Frontal cortex (tissue), 4 donors: ENCODE results near the gene STK32B. TPM values are rescaled to one million over a fixed set of nuclear protein-coding genes. Genes with fewer than 3 reads are reported as not detected.

Experiments used
- DNase-seq, 2 donors: peaks; one replicate each; pipeline ENCODE4 v3.0.0; 2012; ENCODE audit warnings: low spot score in 2 of 2
- FAIRE-seq: peaks from 2 replicates; lab custom pipeline; 2012; peaks lifted over from hg19 to GRCh38; lab: Jason Lieb, UNC
- total RNA-seq: library from RNA; depleted of rRNA; stranded (reverse); fragments of >200 nt; gene quantifications from one replicate; pipeline ENCODE4 v1.2.3, GENCODE V29; 2014
- donor health status: control.
- donor health status: control.
- donor health status: control.

STK32B gene
- total RNA-seq, 1 donor from 2014 or later = 57.5 TPM

GRCh38 chr4:5028480-5028879 is 22.8 kb upstream of the STK32B start:
- no peak for FAIRE-seq
- DNase-seq = no peak

- no peak for FAIRE-seq
Measured at GRCh38 chr4:5029447-5029846, 21.8 kb upstream of the STK32B start.

DNA sequence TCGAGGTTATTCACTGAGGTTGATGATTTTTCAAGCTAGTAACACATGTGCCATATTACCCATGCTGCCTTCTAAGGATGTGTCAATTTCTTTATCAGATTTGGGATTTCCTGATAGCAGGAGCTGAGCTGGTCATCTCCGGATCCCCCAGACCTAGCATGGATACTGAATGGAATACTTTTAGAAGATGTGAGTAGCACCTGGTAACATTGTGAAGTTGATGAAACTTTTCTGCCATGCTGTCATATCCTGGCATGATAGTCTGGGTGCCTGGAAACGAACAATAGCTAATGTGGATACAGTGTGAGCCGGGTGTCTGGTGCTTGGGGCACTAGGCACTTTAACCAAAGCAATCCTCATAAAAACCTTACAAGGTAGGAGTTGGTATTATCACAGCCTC is 21.1 kb upstream of the STK32B start:
- DNase-seq (no peak), FAIRE-seq (no peak)

More at GRCh38 chr4:5029447-5029846, 21.8 kb upstream of the STK32B start:
- DNase-seq = no peak

GRCh38 chr4:5030927-5031326 is 20.4 kb upstream of the STK32B start:
- DNase-seq = no peak
- no peak for FAIRE-seq

GRCh38 chr4:5032813-5033212 is 18.5 kb upstream of the STK32B start:
- FAIRE-seq = no peak
- no peak for DNase-seq

GRCh38 chr4:5033281-5033841 is 17.9 kb upstream of the STK32B start:
- DNase-seq = no peak
- FAIRE-seq = no peak

DNA sequence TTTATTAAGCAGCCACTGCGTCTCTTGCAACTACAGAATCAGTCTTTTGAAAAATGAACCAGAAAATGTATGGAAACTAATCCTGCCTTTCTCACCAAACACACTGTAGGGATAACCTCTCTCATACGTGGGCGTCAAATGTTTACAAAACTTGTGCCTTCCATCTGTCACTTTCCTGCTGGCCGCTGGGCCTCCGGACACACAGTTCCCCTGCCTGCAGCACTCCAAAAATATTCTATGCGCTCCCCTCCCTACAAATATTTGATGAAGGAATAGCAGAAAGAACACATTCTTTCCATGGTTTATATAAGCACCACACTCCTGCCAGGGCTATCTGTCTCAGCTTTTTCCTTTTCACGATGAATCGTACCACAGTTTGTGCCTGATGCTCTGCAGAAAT is 17.1 kb upstream of the STK32B start:
- FAIRE-seq (no peak), DNase-seq (no peak)

DNA sequence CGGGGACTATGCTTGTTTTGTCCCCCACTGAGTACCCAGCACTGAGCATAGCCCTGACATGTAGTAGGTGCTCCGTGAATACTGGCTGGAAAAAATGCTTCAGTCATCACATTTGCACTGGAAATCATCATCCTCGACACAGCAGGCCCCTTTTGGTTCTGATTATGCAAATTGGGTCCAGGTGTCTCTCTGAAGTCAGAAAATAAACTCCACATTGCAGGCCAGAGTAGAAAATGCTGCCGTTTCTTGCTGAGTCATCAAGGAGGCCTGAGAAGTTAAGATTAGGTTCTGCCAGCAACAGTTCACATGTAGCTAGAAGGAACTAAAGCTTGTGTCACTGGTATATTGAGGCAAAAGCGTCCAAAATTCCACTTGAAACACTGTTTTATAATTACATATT is 15.0 kb upstream of the STK32B start:
- FAIRE-seq (no peak), DNase-seq (no peak)

GRCh38 chr4:5037553-5038551 is 13.4 kb upstream of the STK32B start:
- FAIRE-seq (no peak), DNase-seq (no peak)

- FAIRE-seq (no peak), DNase-seq (no peak)
Measured at GRCh38 chr4:5039800-5040199, 11.5 kb upstream of the STK32B start.

DNA sequence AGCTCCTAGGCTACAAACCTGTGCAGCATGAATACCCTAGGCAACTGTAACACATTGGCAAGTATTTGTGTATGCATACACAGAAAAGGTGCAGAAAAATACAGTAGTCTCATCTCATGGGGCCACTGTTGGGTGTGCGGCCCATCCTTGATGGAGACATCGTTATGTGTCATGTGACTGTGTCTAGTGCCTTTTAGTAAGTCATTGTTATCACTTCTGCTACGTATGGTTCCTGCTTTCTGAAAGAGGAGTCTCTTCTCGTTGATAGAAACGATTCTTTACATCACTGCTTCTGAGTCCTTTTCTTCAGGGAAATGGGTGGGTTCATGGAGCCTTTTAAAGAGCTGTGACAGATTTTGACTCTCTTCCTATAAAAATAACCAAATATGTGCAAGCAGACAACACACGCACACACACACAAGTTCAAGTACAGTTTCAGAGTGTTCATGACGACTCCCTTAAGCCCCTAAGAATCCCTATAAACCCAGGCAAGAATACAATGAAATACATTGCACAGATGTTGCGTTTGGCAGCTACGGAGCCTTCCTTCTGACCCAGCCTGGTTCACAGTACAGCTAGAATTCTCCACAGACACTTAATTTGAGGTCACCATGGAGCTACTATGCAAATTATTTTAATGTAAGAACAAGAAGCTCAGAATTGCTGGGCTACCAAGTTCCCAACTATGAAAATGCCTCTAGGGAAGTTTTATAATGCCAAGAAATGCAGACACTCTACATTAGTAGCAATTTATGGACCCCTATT is 10.2 kb upstream of the STK32B start:
- FAIRE-seq (no peak), DNase-seq (no peak)

- no peak for FAIRE-seq
- DNase-seq = no peak
Measured at GRCh38 chr4:5041699-5042098, 9.6 kb upstream of the STK32B start.

- no peak for DNase-seq
Measured at GRCh38 chr4:5043579-5043978, 7.7 kb upstream of the STK32B start.

GRCh38 chr4:5044341-5044740 is 6.9 kb upstream of the STK32B start:
- no peak for FAIRE-seq
- no peak for DNase-seq

More at GRCh38 chr4:5043579-5043978, 7.7 kb upstream of the STK32B start:
- no peak for FAIRE-seq

DNA sequence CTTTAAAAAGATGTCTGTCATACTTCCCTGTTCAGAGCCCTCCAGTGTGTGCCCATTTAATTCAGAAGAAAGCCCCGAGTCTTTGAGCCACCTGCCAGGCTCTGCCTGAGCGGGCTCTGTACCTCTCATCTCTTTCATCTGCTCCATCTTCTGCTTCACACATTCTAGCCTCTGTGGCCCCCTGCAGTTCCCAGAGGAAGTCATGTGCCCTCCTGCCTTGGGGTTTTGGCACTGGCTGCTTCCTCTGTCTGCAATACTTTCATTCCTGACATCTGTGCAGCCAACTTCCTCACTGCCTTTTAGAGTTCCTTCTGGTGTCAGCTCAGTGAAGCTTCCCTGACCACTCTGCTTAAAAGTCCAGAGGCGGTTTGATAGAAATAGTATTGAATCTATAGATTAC is 6.2 kb upstream of the STK32B start:
- DNase-seq = peak in 1 of 2 donors; percentile 20
- FAIRE-seq = no peak

DNA sequence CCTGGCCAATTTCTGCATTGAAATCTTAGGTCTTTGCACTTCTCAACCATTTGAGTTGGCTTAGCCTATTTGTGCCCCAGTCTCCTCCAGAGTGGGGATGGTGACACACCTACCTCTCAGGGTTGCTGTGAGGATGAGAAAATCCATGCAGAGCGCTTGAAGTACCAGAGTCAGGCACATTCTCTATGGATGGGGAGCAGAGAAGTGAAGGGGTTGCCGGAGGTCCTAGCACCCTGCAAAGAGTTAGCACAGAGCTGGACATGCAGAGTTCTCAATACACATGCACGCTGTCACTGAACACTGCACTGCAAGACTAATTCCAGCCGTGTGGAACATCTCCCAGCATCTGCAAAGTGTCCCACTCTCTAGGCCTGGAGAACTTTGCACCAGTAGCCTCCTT is 2.6 kb upstream of the STK32B start:
- no peak for FAIRE-seq

GRCh38 chr4:5050520-5051277 is 581 bp upstream of the STK32B start:
- FAIRE-seq (no peak), DNase-seq (peak; percentile 77 to 85)

More for the DNA sequence above, 2.6 kb upstream of the STK32B start:
- no peak for DNase-seq

GRCh38 chr4:5052204-5052702 is 973 bp downstream of the STK32B start:
- no peak for FAIRE-seq
- DNase-seq = no peak

- no peak for FAIRE-seq
Measured at GRCh38 chr4:5052726-5053425, 1.6 kb downstream of the STK32B start.

More at GRCh38 chr4:5052726-5053425, 1.6 kb downstream of the STK32B start:
- DNase-seq = no peak
